T-cell (primary cell): ENCODE results near the gene GALNTL6. TPM values are rescaled to one million over a fixed set of nuclear protein-coding genes. Genes with fewer than 3 reads are reported as not detected.

Experiments used
- ATAC-seq, 4 experiments: fragments of 200-7000 bp in 3 of 4; fragments of 150-1000 bp in 1 of 4; cut with Tn5 transposase; replicated peaks in 1 of 4; 1 replicate in 3 of 4; 2 replicates in 1 of 4; pipeline ENCODE4 v1.10.0; 2021; ENCODE audit warnings: moderate library complexity in 3 of 4, mild to moderate bottlenecking in 2 of 4, moderate number of reproducible peaks in 1 of 4
- CTCF ChIA-PET, 2 donors: fragments of 300-600 bp; sonication (Branson Sonifier 250); formaldehyde crosslinking; loops; one replicate each; lab custom pipeline; 2022; ENCODE audit warnings: antibody characterized with exemption in 2 of 2; lab: Charles Lee
- POLR2A ChIA-PET, 2 donors: fragments of 300-600 bp; sonication (Branson Sonifier 250); formaldehyde crosslinking; loops; one replicate each; lab custom pipeline; 2022; ENCODE audit warnings: antibody characterized with exemption in 2 of 2; lab: Charles Lee
- DNase-seq, 35 experiments: peaks; one replicate each; pipeline versions ENCODE4 v3.0.0 to v3.0.0-alpha.2; 2013 to 2023
- H3K27ac ChIP-seq: one replicate; pipeline ENCODE4 v1.5.1; 2013; ENCODE audit warnings: low read length
- H3K27me3 ChIP-seq, 2 experiments: replicated peaks in 1 of 2; 1 replicate in 1 of 2; 2 replicates in 1 of 2; pipeline versions ENCODE4 v1.6.1 to v1.7.0; 2013; ENCODE audit warnings: low read length in 1 of 2, mixed read lengths in 1 of 2; ENCODE audit not compliant: control insufficient read depth in 2 of 2, insufficient read depth in 2 of 2; ENCODE audit errors: extremely low read depth in 1 of 2
- H3K36me3 ChIP-seq, 2 donors: 1 replicate in 1 of 2; 2 replicates in 1 of 2; pipeline versions ENCODE4 v1.6.1 to v1.7.0; 2013; ENCODE audit warnings: low read length in 1 of 2; ENCODE audit not compliant: control insufficient read depth in 2 of 2, insufficient read depth in 1 of 2; ENCODE audit errors: extremely low read depth in 1 of 2
- H3K4me1 ChIP-seq, 2 experiments: 1 replicate in 1 of 2; 2 replicates in 1 of 2; pipeline versions ENCODE4 v1.6.1 to v1.7.0; 2013; ENCODE audit warnings: low read length in 2 of 2, mixed read lengths in 1 of 2; ENCODE audit not compliant: insufficient read depth in 2 of 2, control insufficient read depth in 1 of 2; ENCODE audit errors: extremely low read depth in 1 of 2
- H3K4me3 ChIP-seq, 2 donors: 1 replicate in 1 of 2; 2 replicates in 1 of 2; pipeline versions ENCODE4 v1.5.1 to v1.7.0; 2013; ENCODE audit warnings: mild to moderate bottlenecking in 2 of 2, low read length in 1 of 2, moderate library complexity in 1 of 2; ENCODE audit not compliant: control insufficient read depth in 1 of 2; ENCODE audit errors: extremely low read depth in 1 of 2
- H3K9me3 ChIP-seq: 2 replicates; pipeline ENCODE4 v1.7.0; 2013
- H3K27ac Mint-ChIP-seq, 2 donors: one replicate each; pipeline ENCODE4 v1.8.0; 2020 to 2021; ENCODE audit warnings: mild to moderate bottlenecking in 2 of 2, mixed read lengths in 2 of 2
- H3K27me3 Mint-ChIP-seq, 2 donors: one replicate each; pipeline ENCODE4 v1.8.0; 2021 to 2022; ENCODE audit warnings: mixed read lengths in 2 of 2
- H3K36me3 Mint-ChIP-seq: one replicate; pipeline ENCODE4 v1.8.0; 2021; ENCODE audit warnings: mixed read lengths
- H3K4me1 Mint-ChIP-seq, 3 donors: one replicate each; pipeline ENCODE4 v1.8.0; 2020 to 2022; ENCODE audit warnings: mixed read lengths in 3 of 3, mild to moderate bottlenecking in 1 of 3
- H3K4me3 Mint-ChIP-seq, 3 donors: one replicate each; pipeline ENCODE4 v1.8.0; 2020 to 2022; ENCODE audit warnings: mild to moderate bottlenecking in 3 of 3, mixed read lengths in 3 of 3, moderate library complexity in 3 of 3
- H3K9me3 Mint-ChIP-seq, 3 donors: one replicate each; pipeline ENCODE4 v1.8.0; 2020 to 2022; ENCODE audit warnings: mixed read lengths in 3 of 3
- WGBS: methylation state at CpG from one replicate; pipeline ENCODE4 v1.1.5; 2013; ENCODE audit warnings: missing lambda C conversion rate; ENCODE audit not compliant: insufficient coverage; 5-methylcytosine and 5-hydroxymethylcytosine counted together
- total RNA-seq, 35 experiments: library from RNA in 6 of 35; stranded (reverse) in 6 of 35; fragments of 120-200 nt in 1 of 35; gene quantifications; one replicate each; pipeline versions ENCODE4 v1.2.1 to v1.2.4 and lab custom pipeline; 2013 to 2026

The GALNTL6 gene
- total RNA-seq, 5 donors from 2014 or later (not counting 1 experiment from before 2014, with no cell fraction given): not detected

DNA sequence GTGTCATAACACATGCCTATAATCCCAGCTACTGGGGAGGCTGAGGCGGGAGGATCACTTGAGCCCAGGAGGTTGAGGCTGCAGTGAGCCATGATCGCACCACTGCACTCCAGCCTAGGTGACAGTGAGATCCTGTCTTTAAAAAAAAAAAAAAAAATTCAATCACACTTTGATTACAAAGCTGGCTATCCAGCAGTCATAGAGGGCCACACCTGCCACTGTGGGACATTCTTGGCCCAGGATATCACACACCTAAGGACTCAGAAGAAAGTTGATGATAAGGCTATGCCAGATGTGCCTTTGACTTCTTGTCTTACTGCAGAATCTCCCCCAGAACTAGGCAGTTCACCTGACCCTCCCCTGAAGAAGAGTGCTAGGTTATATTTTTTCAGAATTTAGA, 1232.9 kb downstream of the GALNTL6 start:
- Mint-ChIP-seq H3K27me3 (peaks cover 9 to 22% of the 10 kb centered on the region in 2 donors), H3K36me3 (no peaks in the 10 kb centered on the region), H3K4me1 (no peaks in the 10 kb centered on the region), H3K4me3 (no peak overlapping the region), H3K27ac (no peak overlapping the region), H3K9me3 (peaks cover 0 to 4% (median 0%) of the 10 kb centered on the region in 3 donors)
- Histone ChIP-seq H3K4me1 (no peaks in the 10 kb centered on the region), H3K27ac (no peak overlapping the region), H3K9me3 (no peaks in the 10 kb centered on the region), H3K36me3 (no peaks in the 10 kb centered on the region), H3K4me3 (no peak overlapping the region), H3K27me3 (no peaks in the 10 kb centered on the region)
- ATAC-seq (no peak), DNase-seq (no peak)
- whole genome bisulfite sequencing: no CpG with 5 or more reads among the region's 2 CpGs
- ChIA-PET POLR2A (no interaction called here), CTCF (no interaction called here)

GRCh38 chr4:173046818-173047217, 1233.6 kb downstream of the GALNTL6 start:
- POLR2A ChIA-PET: no interaction called here
- Histone ChIP-seq H3K9me3 (no peaks in the 10 kb centered on the region), H3K4me1 (no peaks in the 10 kb centered on the region), H3K27me3 (no peaks in the 10 kb centered on the region), H3K27ac (no peak overlapping the region), H3K4me3 (no peak overlapping the region), H3K36me3 (no peaks in the 10 kb centered on the region)
- Mint-ChIP-seq H3K4me3 (no peak overlapping the region), H3K9me3 (peaks cover 0 to 4% (median 0%) of the 10 kb centered on the region in 3 donors), H3K4me1 (no peaks in the 10 kb centered on the region), H3K27ac (no peak overlapping the region), H3K36me3 (no peaks in the 10 kb centered on the region), H3K27me3 (peaks cover 9 to 20% of the 10 kb centered on the region in 2 donors)
- no peak for DNase-seq
- CTCF ChIA-PET: no interaction called here
- 88% methylated on average over 3 of the region's 5 CpGs for WGBS
- ATAC-seq: no peak

DNA sequence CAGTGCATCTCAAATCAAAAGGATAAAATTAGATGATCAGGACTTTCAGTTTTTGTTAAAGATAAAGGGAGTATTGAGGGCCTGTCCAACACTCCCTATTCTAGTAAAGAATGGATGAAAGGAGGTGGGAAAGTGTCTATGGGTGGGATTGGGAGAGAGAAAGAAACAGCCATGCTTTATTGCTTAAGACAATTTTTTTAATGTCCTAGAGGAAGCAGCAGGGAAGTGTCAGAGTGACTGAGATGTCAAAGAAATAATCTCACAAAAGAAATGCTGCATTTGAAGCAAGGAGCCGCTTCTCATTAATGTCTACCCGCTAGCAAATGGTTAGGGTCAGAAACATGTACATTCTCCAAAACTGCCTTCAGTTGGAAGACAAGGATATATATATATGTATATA, 1238.0 kb downstream of the GALNTL6 start:
- ChIA-PET POLR2A (no interaction called here), CTCF (no interaction called here)
- ATAC-seq: no peak
- no peak for DNase-seq
- Mint-ChIP-seq H3K4me1 (no peaks in the 10 kb centered on the region), H3K27ac (no peak overlapping the region), H3K4me3 (no peak overlapping the region), H3K9me3 (no peaks in the 10 kb centered on the region), H3K27me3 (peaks cover 0 to 5% of the 10 kb centered on the region in 2 donors), H3K36me3 (no peaks in the 10 kb centered on the region)
- Histone ChIP-seq H3K27me3 (no peaks in the 10 kb centered on the region), H3K9me3 (no peaks in the 10 kb centered on the region), H3K27ac (no peak overlapping the region), H3K36me3 (no peaks in the 10 kb centered on the region), H3K4me1 (no peaks in the 10 kb centered on the region), H3K4me3 (no peak overlapping the region)
- WGBS: no CpG with 5 or more reads among the region's 2 CpGs

GRCh38 chr4:173051716-173052115, 1238.5 kb downstream of the GALNTL6 start:
- H3K27ac ChIP-seq: no peak overlapping the region
- DNase-seq (no peak), ATAC-seq (no peak)
- H3K4me1 Mint-ChIP-seq: no peaks in the 10 kb centered on the region
- CTCF ChIA-PET: no interaction called here
- H3K27me3 ChIP-seq: no peaks in the 10 kb centered on the region
- H3K9me3 Mint-ChIP-seq: no peaks in the 10 kb centered on the region
- no peaks in the 10 kb centered on the region for H3K9me3 ChIP-seq
- no peak overlapping the region for H3K4me3 ChIP-seq
- WGBS: 83% methylated on average over 5 of the region's 9 CpGs
- no peaks in the 10 kb centered on the region for H3K36me3 ChIP-seq
- H3K36me3 Mint-ChIP-seq: no peaks in the 10 kb centered on the region
- no peak overlapping the region for H3K27ac Mint-ChIP-seq
- H3K4me1 ChIP-seq: no peaks in the 10 kb centered on the region
- no peak overlapping the region for H3K4me3 Mint-ChIP-seq
- POLR2A ChIA-PET: no interaction called here
- H3K27me3 Mint-ChIP-seq: peaks cover 0 to 5% of the 10 kb centered on the region in 2 donors

- H3K4me3 Mint-ChIP-seq: no peak overlapping the region
- ChIA-PET CTCF (no interaction called here), POLR2A (no interaction called here)
- Histone ChIP-seq H3K36me3 (no peaks in the 10 kb centered on the region), H3K9me3 (no peaks in the 10 kb centered on the region), H3K4me3 (no peak overlapping the region), H3K27ac (no peak overlapping the region), H3K27me3 (no peaks in the 10 kb centered on the region), H3K4me1 (no peaks in the 10 kb centered on the region)
- WGBS: no CpG with 5 or more reads among the region's 2 CpGs
- no peak for ATAC-seq
- no peaks in the 10 kb centered on the region for H3K4me1 Mint-ChIP-seq
- peaks cover 0 to 5% of the 10 kb centered on the region in 2 donors for H3K27me3 Mint-ChIP-seq
- DNase-seq: no peak
- H3K36me3 Mint-ChIP-seq: no peaks in the 10 kb centered on the region
- H3K27ac Mint-ChIP-seq: no peak overlapping the region
- H3K9me3 Mint-ChIP-seq: no peaks in the 10 kb centered on the region
Observed at GRCh38 chr4:173052439-173052838, 1239.2 kb downstream of the GALNTL6 start.

DNA sequence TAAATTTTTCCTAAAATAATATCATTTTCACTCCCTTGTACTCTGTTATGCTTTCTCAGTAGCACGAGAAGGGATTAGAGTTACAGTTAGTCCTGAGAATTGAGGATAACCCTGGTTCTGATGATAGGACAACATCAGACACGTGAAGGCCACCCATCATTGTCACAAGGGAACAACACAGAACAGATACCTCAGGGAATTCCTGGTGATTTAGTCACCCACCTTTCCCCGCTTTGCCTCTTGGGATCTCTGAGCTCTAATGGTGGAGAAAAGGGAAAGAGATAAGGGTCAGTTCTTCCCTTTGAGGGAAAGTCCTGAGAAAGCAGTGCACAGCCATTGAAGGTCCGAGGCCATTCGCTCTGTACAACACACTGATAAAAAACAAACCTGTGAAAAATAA, 1243.1 kb downstream of the GALNTL6 start:
- H3K27me3 ChIP-seq: no peaks in the 10 kb centered on the region
- H3K4me3 Mint-ChIP-seq: no peak overlapping the region
- H3K36me3 ChIP-seq: no peaks in the 10 kb centered on the region
- H3K36me3 Mint-ChIP-seq: no peaks in the 10 kb centered on the region
- H3K9me3 Mint-ChIP-seq: no peaks in the 10 kb centered on the region
- whole genome bisulfite sequencing: 70% methylated on average over 2 of the region's 5 CpGs
- ATAC-seq (no peak), DNase-seq (no peak)
- POLR2A ChIA-PET: no interaction called here
- H3K4me1 Mint-ChIP-seq: no peaks in the 10 kb centered on the region
- no peak overlapping the region for H3K4me3 ChIP-seq
- CTCF ChIA-PET: interaction anchor here in 1 of 2 donors (0.6 kb wide), 1 partner anchor 43 kb away, joined by 3 read pairs; no protein-coding TSS in a partner anchor
- no peak overlapping the region for H3K27ac ChIP-seq
- H3K27me3 Mint-ChIP-seq: no peaks in the 10 kb centered on the region
- H3K9me3 ChIP-seq: no peaks in the 10 kb centered on the region
- H3K4me1 ChIP-seq: no peaks in the 10 kb centered on the region
- no peak overlapping the region for H3K27ac Mint-ChIP-seq

DNA sequence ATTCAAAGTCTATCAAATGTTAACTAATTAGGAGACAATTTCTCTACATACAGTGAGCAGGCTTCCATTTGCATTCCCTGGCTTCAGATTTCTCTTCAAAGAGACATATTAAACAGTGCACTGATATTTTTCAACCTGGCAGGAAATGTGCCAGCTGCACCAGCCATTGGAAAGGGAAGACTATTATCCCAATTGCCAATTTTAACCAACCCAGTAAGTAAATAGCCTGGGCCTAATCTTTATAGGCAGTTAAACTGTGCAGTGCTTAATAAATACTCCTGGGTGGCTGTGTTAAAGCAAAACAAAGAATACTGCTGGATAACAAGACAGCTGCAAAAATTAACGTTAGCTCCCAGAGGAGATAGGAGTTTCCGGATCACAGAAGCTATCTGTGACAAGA, 1243.5 kb downstream of the GALNTL6 start:
- Histone ChIP-seq H3K4me1 (no peaks in the 10 kb centered on the region), H3K27me3 (no peaks in the 10 kb centered on the region), H3K9me3 (no peaks in the 10 kb centered on the region), H3K4me3 (no peak overlapping the region), H3K27ac (no peak overlapping the region), H3K36me3 (no peaks in the 10 kb centered on the region)
- Mint-ChIP-seq H3K36me3 (no peaks in the 10 kb centered on the region), H3K4me3 (no peak overlapping the region), H3K27ac (no peak overlapping the region), H3K4me1 (no peaks in the 10 kb centered on the region), H3K9me3 (no peaks in the 10 kb centered on the region), H3K27me3 (no peaks in the 10 kb centered on the region)
- ChIA-PET CTCF (interaction anchor here in 1 of 2 donors (0.6 kb wide), 1 partner anchor 43 kb away, joined by 3 read pairs; no protein-coding TSS in a partner anchor), POLR2A (no interaction called here)
- DNase-seq (no peak), ATAC-seq (no peak)
- no CpG with 5 or more reads among the region's 2 CpGs for WGBS
